D721Med (cell line): Measurements from ENCODE around the gene DPYSL4.

Source experiments
- DNase-seq: peaks from one replicate; pipeline ENCODE4 v3.0.0; 2011; ENCODE audit warnings: low spot score; ENCODE audit not compliant: insufficient read length
- FAIRE-seq: peaks from 2 replicates; lab custom pipeline; 2011; peaks lifted over from hg19 to GRCh38; lab: Jason Lieb, UNC
- CTCF ChIP-seq: IDR thresholded peaks from 2 replicates; pipeline ENCODE4 v1.5.1; 2012; ENCODE audit warnings: mild to moderate bottlenecking, control low read depth; ENCODE audit not compliant: insufficient read depth; ENCODE audit errors: missing control alignments

DPYSL4 gene

GRCh38 chr10:132182591-132182990 lies 4.2 kb upstream of the DPYSL4 start:
- no peak for DNase-seq
- no peak for FAIRE-seq
- no peak for TF ChIP-seq CTCF

- no peak for FAIRE-seq
- DNase-seq: no peak
- TF ChIP-seq CTCF: no peak
Observed at GRCh38 chr10:132183046-132183445, 3.7 kb upstream of the DPYSL4 start.

GRCh38 chr10:132184816-132185593 lies 1.7 kb upstream of the DPYSL4 start:
- FAIRE-seq (no peak), DNase-seq (no peak)
- TF ChIP-seq CTCF: no peak

GRCh38 chr10:132185601-132186487 lies 904 bp upstream of the DPYSL4 start:
- no peak for FAIRE-seq
- TF ChIP-seq CTCF: no peak
- no peak for DNase-seq

GRCh38 chr10:132187430-132188138 lies 836 bp downstream of the DPYSL4 start:
- DNase-seq (no peak), FAIRE-seq (no peak)

GRCh38 chr10:132188331-132188730 lies 1.6 kb downstream of the DPYSL4 start:
- DNase-seq (no peak), FAIRE-seq (no peak)
- TF ChIP-seq CTCF: no peak

More at GRCh38 chr10:132187430-132188138, 836 bp downstream of the DPYSL4 start:
- no peak for TF ChIP-seq CTCF
